Liver (tissue), 9 donors: Measurements from ENCODE around the gene TCEANC. TPM values are rescaled to one million over a fixed set of nuclear protein-coding genes. Genes with fewer than 3 reads are reported as not detected.

Source experiments
- DNase-seq: peaks from one replicate; pipeline ENCODE4 v3.0.0-alpha.2; 2017; ENCODE audit warnings: low spot score
- H3K27ac ChIP-seq, 2 donors: one replicate each; pipeline ENCODE4 v1.7.0; 2013; ENCODE audit warnings: inconsistent platforms in 2 of 2, low read length in 2 of 2, control low read depth in 1 of 2, low read depth in 1 of 2, mild to moderate bottlenecking in 1 of 2
- H3K27me3 ChIP-seq, 4 donors: one replicate each; pipeline versions ENCODE4 v1.6.1 to v1.7.0; 2013; ENCODE audit warnings: low read length in 3 of 4, inconsistent platforms in 1 of 4, mild to moderate bottlenecking in 1 of 4, moderate library complexity in 1 of 4; ENCODE audit not compliant: control insufficient read depth in 4 of 4, insufficient read depth in 4 of 4
- H3K36me3 ChIP-seq, 4 donors: one replicate each; pipeline versions ENCODE4 v1.6.1 to v1.7.0; 2013; ENCODE audit warnings: low read length in 3 of 4, mild to moderate bottlenecking in 3 of 4, low read depth in 1 of 4, moderate library complexity in 1 of 4; ENCODE audit not compliant: control insufficient read depth in 4 of 4, insufficient read depth in 3 of 4
- H3K4me1 ChIP-seq, 4 donors: one replicate each; pipeline versions ENCODE4 v1.6.1 to v1.7.0; 2013; ENCODE audit warnings: low read length in 3 of 4, mild to moderate bottlenecking in 3 of 4, moderate library complexity in 1 of 4; ENCODE audit not compliant: control insufficient read depth in 4 of 4, insufficient read depth in 4 of 4
- H3K4me3 ChIP-seq, 3 donors: one replicate each; pipeline versions ENCODE4 v1.6.1 to v1.7.0; 2013; ENCODE audit warnings: low read length in 3 of 3, control low read depth in 1 of 3, low read depth in 1 of 3, mild to moderate bottlenecking in 1 of 3
- H3K9ac ChIP-seq, 2 donors: one replicate each; pipeline ENCODE4 v1.7.0; 2013; ENCODE audit warnings: low read length in 2 of 2, mild to moderate bottlenecking in 2 of 2, moderate library complexity in 2 of 2, control low read depth in 1 of 2, low read depth in 1 of 2
- H3K9me3 ChIP-seq, 4 donors: one replicate each; pipeline versions ENCODE4 v1.6.1 to v1.7.0; 2013; ENCODE audit warnings: low read length in 3 of 4; ENCODE audit not compliant: control insufficient read depth in 4 of 4
- ATF3 ChIP-seq: IDR thresholded peaks from 2 replicates; pipeline ENCODE4 v1.6.1; 2016; ENCODE audit warnings: antibody characterized with exemption
- CTCF ChIP-seq: fragments of 150-350 bp; IDR thresholded peaks from 2 replicates; pipeline ENCODE4 v1.5.1; 2017; ENCODE audit warnings: improper control_type of control experiment, low read depth, low read length; ENCODE audit not compliant: missing input control
- EGR1 ChIP-seq, 2 donors: IDR thresholded peaks; 2 replicates each; pipeline ENCODE4 v1.6.1; 2016 to 2018; ENCODE audit warnings: antibody characterized with exemption in 2 of 2, low read depth in 2 of 2
- FOXA1 ChIP-seq: IDR thresholded peaks from 2 replicates; pipeline ENCODE4 v1.6.1; 2016; ENCODE audit warnings: antibody characterized with exemption
- FOXA2 ChIP-seq: IDR thresholded peaks from 2 replicates; pipeline ENCODE4 v1.6.1; 2016; ENCODE audit warnings: antibody characterized with exemption
- GABPA ChIP-seq, 2 donors: IDR thresholded peaks in 1 of 2; conservative IDR thresholded peaks in 1 of 2; 2 replicates each; pipeline ENCODE4 v1.6.1; 2016; ENCODE audit warnings: antibody characterized with exemption in 2 of 2, mild to moderate bottlenecking in 1 of 2, moderate library complexity in 1 of 2
- HNF4A ChIP-seq, 2 donors: conservative IDR thresholded peaks; 2 replicates each; pipeline ENCODE4 v1.6.1; 2016; ENCODE audit warnings: antibody characterized with exemption in 2 of 2, mild to moderate bottlenecking in 2 of 2
- HNF4G ChIP-seq: IDR thresholded peaks from 2 replicates; pipeline ENCODE4 v1.6.1; 2016; ENCODE audit warnings: antibody characterized with exemption
- JUND ChIP-seq, 2 donors: IDR thresholded peaks; 2 replicates each; pipeline ENCODE4 v1.6.1; 2016; ENCODE audit warnings: antibody characterized with exemption in 2 of 2
- MAX ChIP-seq: IDR thresholded peaks from 2 replicates; pipeline ENCODE4 v1.6.1; 2016; ENCODE audit warnings: antibody characterized with exemption
- NR2F2 ChIP-seq: IDR thresholded peaks from 2 replicates; pipeline ENCODE4 v1.6.1; 2016; ENCODE audit warnings: antibody characterized with exemption
- RAD21 ChIP-seq, 2 donors: IDR thresholded peaks; 2 replicates each; pipeline ENCODE4 v1.6.1; 2016; ENCODE audit warnings: antibody characterized with exemption in 2 of 2, mild to moderate bottlenecking in 2 of 2
- RXRA ChIP-seq, 2 donors: IDR thresholded peaks; 2 replicates each; pipeline ENCODE4 v1.6.1; 2017 to 2018; ENCODE audit warnings: antibody characterized with exemption in 2 of 2, mild to moderate bottlenecking in 1 of 2
- SP1 ChIP-seq: IDR thresholded peaks from 2 replicates; pipeline ENCODE4 v1.6.1; 2018; ENCODE audit warnings: antibody characterized with exemption, mild to moderate bottlenecking
- YY1 ChIP-seq: IDR thresholded peaks from 2 replicates; pipeline ENCODE4 v1.6.1; 2016; ENCODE audit warnings: antibody characterized with exemption, mild to moderate bottlenecking
- ZBTB33 ChIP-seq: IDR thresholded peaks from 2 replicates; pipeline ENCODE4 v1.6.1; 2016; ENCODE audit warnings: antibody characterized with exemption
- WGBS: extraction: QIAGEN DNeasy Blood & Tissue Kit; methylation state at CpG from one replicate; pipeline ENCODE4 v1.1.7; 2013; 5-methylcytosine and 5-hydroxymethylcytosine counted together
- polyA plus RNA-seq, 2 donors: library from polyadenylated mRNA; stranded (reverse) in 1 of 2; unstranded in 1 of 2; fragments of 200-250 nt in 1 of 2; fragments of >200 nt in 1 of 2; fragmentation: Nextera tagmentation in 1 of 2; extraction: Ambion mirVana in 1 of 2; gene quantifications; one replicate each; pipeline versions ENCODE4 v1.2.1 to v1.2.3, GENCODE V29; 2013 to 2015
- total RNA-seq, 2 donors: library from RNA; depleted of rRNA; stranded (reverse); fragments of >200 nt; gene quantifications; one replicate each; pipeline ENCODE4 v1.2.3, GENCODE V29; 2014
- donor health status: healthy.
- donor health status: healthy.
- donor health status: healthy.
- donor health status: healthy.
- donor health status: healthy.

TCEANC gene
- total and polyA plus RNA-seq, 4 donors: 0.73 to 7.7 (median 3.6) TPM

- no peak for DNase-seq
- H3K9me3 ChIP-seq: no peaks in the 10 kb centered on the region
- no peak overlapping the region for H3K9ac ChIP-seq
- no peaks in the 10 kb centered on the region for H3K36me3 ChIP-seq
- H3K27me3 ChIP-seq: no peaks in the 10 kb centered on the region
- no peak overlapping the region for H3K4me3 ChIP-seq
- no peaks in the 10 kb centered on the region for H3K4me1 ChIP-seq
- no peak for TF ChIP-seq EGR1 (IDR thresholded peaks at IDR 0.05; ENCODE audit: low read depth in 2 of 2)
- no peak for TF ChIP-seq HNF4A (conservative IDR thresholded peaks at IDR 0.05)
- TF ChIP-seq YY1: no peak
- no peak for TF ChIP-seq RXRA (IDR thresholded peaks at IDR 0.05)
- TF ChIP-seq GABPA (IDR thresholded peaks at IDR 0.05 in 1 of 2, conservative IDR thresholded peaks at IDR 0.05 in 1 of 2): no peak
- no peak for TF ChIP-seq HNF4G
- TF ChIP-seq ATF3: no peak
- no peak for TF ChIP-seq CTCF
- no peak for TF ChIP-seq ZBTB33
- TF ChIP-seq FOXA2: no peak
- no peak for TF ChIP-seq NR2F2
- no peak for TF ChIP-seq SP1
- 68% methylated on average over 2 of the region's 2 CpGs for WGBS
- no peak overlapping the region for H3K27ac ChIP-seq
These were observed 45.0 kb upstream of the TCEANC start for GRCh38 chrX:13607996-13608365.

- Histone ChIP-seq H3K4me3 (no peak overlapping the region), H3K27ac (no peak overlapping the region), H3K9ac (no peak overlapping the region), H3K27me3 (no peaks in the 10 kb centered on the region), H3K9me3 (no peaks in the 10 kb centered on the region), H3K36me3 (no peaks in the 10 kb centered on the region), H3K4me1 (no peaks in the 10 kb centered on the region)
- TF ChIP-seq YY1 (no peak), MAX (no peak), JUND (IDR thresholded peaks at IDR 0.05) (no peak), CTCF (no peak), RXRA (IDR thresholded peaks at IDR 0.05) (no peak), FOXA1 (no peak), RAD21 (IDR thresholded peaks at IDR 0.05) (no peak)
- DNase-seq: no peak
These were observed 38.8 kb upstream of the TCEANC start for GRCh38 chrX:13614154-13614553.
